Fibroblast of peridontal ligament (primary cell): ENCODE data around the gene MAPK8IP2.

Experiments used
- DNase-seq: peaks from one replicate; pipeline ENCODE4 v3.0.0-alpha.2; 2010; ENCODE audit errors: extremely low read depth

The MAPK8IP2 gene

DNA sequence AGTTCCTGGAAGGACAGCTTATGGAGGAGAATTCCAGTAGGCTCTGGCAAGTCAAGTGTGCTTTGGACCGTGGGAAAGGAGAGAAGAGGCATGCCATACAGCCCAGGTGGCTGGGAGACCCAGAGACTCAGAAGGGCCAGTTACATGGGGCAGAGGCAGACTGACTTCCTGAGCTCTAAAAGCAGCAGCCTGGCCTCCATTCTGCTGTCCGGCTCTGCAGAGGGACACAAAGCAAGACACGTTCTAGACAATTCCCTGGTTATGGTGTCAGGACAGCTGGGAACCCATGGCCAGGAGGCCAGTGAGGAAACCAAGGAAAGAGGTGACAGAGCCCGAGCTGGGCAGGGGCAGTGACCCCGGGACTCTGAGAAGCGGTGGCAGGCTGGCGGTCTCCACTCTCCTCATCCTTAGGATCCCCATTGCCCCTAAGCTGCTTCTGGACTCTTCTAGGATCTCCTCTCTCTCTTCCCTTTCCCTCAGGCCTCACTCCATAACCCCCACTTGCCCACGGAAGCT, 25.1 kb upstream of the MAPK8IP2 start:
- DNase-seq: no peak

DNA sequence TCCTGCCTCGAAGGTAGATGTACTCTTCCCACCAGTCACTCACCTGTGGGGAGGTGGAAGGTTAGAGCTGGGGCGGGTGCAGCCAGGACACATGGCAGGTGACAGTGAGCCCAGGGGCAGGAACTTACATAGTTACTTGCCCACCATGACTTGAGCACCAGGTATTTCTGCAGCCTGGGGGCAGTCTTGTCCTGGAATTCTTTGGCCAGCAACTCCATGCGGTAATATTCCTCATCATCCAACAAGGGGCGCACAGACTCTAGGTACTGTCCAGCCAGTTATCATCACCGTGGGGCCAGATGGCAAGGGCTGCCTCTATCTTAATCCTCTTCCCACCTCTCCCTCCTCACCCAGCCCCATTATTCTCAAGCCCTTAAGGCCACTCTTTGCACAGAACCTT, 24.5 kb upstream of the MAPK8IP2 start:
- peak; percentile 10 for DNase-seq

DNA sequence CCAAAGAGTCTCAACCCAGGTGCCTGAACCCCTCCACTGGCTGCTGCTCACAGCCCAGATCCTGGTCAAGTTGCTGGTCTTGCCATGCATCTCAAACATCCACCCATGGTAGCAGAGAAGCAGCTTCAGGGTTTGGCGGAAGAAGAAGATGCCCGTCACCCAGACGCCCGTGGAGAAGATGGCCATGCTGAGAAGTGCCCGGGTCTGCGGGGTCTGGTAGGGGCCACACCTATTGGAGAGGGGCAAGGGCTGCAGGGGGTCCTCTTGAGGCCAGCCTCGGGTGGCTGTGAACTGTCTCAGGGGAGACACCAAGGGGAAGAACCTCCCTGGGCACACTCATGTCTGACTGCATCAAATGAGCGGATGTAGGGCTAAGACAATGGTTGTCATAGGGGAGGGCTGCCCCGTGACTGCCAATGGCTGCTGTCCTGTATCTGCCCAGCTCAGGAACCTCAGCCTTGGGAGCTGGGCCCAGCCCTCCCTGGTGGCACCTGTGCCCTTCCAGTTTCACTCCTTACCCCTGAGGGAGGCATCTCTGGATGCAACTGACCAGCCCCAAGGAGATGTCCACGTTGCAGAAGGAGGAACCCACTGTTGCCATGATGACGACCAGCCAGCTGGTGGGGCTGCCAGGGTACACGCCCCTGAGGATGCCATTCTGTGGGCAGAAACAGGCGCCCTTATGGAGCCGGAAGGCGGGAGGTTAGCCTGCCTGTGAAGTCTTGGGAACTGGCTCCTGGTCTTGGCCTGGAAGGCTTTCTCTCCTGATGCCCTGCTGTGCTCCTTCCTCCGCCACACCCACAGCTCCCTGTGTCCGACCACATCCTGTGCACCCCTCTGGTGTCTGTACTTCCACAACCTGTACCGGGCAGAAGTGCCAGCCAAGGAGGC, 23.5 kb upstream of the MAPK8IP2 start:
- no peak for DNase-seq

DNA sequence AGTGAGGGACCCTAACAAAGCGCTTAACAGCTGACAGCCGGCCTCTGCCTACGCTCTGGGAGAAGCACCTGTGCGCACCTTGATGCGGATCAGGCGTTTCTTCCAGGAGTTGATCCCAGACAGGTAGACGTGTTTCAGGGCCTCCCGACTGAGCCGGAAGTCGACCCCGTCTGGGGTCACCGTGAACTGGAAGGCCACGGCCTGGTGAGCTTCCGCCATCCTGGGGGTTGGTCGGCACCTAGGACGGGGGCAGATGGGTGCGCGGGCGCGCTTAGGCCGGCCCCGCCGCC, 23.0 kb upstream of the MAPK8IP2 start:
- no peak for DNase-seq

DNA sequence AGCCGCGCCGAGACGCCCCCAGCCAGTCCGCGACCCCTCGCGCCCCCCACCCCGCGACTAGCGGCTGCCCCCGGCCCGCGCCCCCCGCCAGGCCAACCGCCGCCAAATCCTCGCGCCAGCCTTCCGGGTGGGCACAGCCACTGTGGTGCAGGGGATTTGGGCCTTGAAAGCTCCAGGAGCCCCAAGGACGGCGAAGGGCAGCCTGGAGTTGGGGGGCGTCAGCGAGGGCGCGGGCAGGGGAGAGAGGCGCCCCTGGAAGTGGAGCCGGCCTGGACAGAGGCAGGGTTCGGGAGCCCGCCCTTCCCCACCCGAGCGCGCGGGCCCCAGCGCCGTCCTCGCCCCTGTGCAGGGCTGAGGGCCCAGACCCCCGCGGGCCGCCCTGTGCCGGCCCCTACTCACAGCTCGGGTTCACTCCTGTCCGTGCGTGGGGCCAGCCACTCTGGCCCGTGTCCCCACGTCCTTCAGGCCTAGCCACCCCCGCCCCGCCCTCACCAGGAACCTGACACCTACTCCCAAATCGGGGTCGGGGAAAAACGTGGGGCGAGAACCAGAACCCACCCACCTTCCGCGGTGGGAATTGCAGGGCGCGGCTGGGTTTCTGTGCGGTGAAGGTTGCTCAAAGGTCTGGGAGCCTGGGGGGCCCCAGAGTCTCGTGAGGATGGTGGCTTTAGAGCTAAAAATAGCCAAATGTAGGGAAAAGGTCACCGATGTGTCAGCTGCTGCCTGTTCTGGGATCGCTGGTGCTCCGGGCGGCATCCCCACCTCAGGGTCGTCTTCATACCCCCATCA, 22.4 kb upstream of the MAPK8IP2 start, which contains the start of gene CPT1B:
Gene CPT1B, minus strand, starts transcription at position 441 of the 789 bp plus-strand sequence. CDS start 512 bp downstream, outside the sequence.
- peak; percentile 22 for DNase-seq

DNA sequence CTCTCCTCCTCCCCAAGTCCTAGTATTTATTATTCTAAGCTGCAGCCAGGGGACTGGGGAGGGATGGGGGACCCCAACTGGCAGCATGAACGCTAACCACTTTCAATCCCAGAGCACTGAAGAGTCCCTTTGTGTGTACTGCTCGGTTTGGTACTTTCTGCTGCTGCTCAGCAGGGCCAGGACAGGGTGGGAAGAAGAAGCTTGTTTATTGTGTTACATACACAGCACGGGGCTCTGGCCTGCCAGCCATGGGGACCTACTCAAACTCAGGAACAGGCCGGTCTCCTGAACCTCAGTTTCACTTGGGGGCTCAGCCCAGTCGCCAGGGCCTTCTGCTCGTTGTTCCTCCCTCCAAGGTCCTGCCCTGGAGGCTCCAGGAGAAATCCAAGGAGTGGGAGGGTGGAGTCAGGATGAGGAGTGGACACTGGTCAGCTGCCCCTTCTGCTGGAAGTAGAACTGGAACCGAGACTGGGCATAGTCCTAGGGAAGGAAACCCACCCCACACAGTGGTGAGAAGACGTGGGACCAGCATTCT, 21.8 kb upstream of the MAPK8IP2 start:
- DNase-seq: no peak

DNA sequence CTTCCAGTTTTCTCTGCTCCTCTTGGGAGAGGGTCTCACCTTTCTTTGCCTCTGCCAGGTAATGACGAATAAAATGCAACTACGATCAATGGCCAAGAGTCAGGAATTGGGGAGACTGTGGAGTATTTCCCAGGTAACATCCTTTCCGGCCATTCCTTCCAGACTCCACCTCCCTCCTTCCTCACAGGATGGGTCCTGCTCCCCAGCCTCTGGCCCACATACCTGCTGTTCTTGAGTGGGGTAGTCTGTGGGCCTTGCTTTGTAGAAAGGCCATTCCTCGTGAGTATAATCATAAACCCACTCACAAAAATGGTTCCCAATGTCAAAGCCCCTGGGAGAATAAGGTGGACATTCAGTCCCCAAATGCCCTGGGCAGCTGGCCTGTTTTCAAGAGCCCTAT, 20.8 kb upstream of the MAPK8IP2 start:
- DNase-seq: no peak

DNA sequence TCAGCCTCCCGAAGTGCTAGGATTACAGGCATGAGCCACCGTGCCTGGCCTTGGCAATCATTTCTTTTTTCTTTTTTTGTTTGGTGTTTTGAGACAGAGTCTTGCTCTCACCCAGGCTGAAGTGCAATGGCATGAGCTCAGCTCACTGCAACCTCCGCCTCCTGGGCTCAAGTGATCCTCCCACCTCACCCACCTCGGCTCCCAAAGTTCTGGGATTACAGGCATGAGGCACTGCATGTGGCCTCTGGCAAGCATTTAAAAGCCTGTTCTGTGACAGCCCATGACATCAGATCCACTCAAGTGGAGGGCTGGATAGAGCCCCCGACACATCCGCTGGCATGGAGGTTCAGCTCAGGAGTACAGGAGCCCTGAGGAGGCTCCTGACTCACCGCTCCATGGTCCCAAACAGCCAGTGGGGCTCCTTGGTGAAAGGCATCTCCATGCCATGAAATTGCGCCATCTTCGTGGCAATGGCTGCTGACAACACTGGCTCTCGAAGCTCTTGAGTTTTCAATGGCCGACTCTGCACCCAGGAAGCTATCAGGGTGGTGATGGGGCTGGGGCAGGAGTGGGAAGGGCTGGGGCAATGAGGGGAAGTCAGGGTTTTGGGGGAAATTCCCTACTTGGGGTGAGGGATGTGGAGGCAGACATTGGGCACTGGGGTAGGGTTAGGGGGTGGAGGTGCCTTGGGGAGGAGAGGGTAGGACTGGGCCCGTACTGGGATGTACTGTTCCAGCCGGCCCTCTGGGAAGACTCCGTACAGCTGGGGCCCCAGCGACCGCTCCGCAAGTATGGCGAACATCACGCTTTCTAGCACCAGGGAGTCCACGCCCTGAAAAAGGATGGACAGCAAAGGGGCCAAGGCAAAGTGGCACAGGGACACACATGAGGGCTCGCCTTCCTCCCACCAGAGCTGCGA, 19.3 kb upstream of the MAPK8IP2 start:
- DNase-seq: no peak

DNA sequence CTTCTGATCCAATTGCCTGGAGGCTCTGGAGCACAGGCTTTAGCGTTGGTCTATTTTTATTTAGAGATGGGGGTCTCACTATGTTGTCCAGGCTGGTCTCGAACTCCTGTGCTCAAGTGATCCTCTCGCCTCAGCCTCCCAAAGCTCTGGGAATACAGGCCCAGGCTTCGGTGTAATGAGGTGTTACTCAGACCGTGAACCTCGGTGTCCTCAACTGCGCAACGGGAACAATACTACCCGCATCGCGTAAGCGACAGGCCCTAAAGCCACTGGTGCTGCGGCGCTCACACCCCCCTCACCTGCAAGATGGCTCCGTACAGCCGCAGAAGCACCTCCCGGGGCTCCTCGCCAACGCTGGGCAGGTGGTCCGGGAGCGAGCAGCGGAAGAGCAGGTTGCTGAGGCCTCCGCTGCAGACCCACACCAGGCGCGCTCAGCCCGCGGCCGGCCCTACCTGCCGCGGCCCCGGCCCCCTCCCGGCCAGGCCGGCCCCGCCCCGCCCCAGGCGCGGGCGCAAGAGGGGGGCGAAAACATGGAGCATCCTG, 18.6 kb upstream of the MAPK8IP2 start:
- peak; percentile 11 for DNase-seq

DNA sequence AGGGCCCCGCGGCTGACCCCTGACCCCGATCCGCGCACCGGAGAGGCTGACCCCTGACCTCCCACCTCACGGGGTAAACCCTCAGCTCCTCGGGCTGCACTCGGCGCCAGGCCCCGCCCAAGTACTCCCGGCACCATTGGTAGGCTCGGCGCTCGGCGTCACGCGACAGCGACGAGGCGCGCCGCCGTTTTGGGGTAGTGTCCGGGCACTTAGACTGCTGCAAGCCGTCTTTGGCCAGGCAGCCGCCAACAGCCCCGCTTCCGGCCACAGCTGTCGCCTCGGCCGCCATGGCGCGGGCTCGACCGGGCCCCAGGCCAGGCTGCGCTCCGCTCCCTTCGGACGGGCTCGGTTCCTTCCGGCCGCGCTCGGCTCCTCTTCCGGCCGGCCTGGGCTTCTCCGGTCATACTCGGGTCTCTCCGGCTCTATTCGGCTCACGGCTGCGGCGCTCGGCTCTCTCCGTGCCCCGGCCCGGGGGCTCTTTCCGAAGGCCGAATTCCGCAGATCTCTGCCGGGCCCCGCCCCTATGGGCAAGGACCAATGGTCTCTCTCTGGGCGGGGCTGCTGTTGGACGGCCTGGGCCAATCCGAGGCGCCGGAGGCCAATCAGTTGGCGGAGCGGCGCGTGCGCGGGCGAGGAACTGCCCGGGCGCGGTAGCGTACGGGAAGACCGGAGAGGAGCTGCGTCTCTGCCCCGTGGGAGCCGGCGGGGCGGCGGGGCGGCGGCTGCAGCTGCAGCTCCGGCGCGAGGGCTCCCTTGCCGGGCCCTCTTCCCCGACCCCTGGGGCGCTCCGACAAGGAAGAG, 17.9 kb upstream of the MAPK8IP2 start, which contains the start of gene CHKB:
Gene CHKB, minus strand, starts transcription at position 357 of the 801 bp plus-strand sequence. Its CDS starts 68 bp downstream, at position 289.
- peak; percentile 94 for DNase-seq

DNA sequence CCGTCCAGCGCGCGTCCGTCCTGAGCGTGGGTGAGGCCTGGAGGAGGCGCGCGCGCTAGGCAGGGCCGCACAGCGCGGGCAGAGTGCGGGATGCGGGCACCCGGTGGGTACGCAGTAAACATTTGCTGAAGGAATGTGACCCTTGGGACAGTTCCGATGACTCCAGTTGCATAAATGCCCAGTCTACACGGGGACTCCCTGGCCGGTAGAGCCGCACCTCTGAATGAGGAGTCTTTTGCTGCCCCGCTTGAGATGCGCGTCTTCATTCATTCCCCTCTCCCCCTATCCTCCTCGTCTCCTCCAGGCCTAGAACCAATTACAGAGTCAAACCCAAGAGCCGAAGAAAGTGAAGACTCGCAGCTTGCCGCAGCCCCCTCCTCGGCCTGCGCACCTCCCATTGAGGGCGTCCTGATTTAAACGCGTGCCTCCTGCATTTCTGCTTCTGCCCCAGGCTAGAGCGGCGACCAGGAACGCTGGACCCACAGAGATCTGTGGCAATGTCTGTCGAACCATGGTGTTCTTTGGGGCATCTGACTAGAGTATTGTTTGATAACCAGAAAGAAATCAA, 17.2 kb upstream of the MAPK8IP2 start:
- no peak for DNase-seq

DNA sequence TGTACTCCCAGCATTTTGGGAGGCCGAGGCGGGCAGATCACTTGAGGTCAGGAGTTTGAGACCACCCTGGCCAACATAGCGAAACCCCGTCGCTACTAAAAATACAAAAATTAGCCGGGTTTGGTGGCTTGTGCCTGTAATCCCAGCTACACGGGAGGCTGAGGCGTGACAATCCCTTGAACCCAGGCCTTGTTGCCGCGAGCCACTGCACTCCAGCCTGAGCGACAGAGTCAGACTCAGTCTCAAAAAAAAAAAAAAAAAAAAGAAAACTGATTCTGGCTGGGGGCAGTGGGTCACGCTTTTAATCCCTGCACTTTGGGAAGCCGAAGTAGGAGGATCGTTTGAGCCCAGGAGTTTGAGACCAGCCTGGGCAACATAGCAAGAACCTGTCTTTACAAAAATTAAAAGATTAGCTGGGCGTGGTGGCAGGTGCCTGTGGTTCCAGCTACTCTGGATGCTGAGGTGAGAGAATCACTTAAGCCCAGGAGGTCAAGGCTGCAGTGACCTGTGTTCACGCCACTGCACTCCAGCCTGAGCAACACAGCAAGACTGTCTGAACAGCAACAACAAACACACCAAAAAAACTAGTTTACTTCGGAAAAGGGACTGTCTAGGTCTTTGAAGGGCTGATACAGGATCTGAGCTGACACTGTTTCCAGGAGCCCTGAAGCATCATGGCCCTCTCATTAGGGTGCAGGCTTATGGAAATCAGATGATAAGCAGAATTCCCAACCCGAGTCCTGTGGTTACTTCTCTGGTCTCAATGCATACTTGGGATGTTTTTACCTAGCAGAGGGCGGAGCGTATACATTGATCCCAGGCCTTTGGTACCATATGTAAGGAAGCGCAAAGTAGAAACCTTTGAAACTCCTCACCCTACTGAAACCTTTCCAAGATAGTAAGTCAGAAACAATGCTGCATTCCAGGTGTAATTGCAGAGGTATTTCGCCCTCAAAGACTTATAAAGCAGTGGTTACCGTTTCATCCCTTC, 16.2 kb upstream of the MAPK8IP2 start:
- no peak for DNase-seq

DNA sequence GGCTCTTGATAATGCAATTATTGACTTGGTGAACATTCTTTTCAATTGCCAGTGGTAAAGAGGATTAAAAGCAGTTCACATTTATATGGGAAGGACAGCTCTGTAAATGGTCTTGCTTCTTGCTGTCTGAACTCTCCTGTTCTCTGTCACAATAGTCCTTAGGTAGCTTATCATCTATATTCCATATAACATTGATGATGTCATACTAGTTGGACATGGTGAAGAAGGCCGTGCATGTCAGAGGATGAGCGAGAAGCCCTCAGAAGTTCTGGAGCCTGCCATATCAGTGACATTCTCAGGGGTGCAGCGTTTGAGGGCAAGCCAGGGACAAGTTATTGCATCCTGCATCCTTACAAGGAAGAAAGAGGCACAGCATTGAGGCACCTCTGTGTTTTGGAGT, 15.4 kb upstream of the MAPK8IP2 start:
- no peak for DNase-seq

DNA sequence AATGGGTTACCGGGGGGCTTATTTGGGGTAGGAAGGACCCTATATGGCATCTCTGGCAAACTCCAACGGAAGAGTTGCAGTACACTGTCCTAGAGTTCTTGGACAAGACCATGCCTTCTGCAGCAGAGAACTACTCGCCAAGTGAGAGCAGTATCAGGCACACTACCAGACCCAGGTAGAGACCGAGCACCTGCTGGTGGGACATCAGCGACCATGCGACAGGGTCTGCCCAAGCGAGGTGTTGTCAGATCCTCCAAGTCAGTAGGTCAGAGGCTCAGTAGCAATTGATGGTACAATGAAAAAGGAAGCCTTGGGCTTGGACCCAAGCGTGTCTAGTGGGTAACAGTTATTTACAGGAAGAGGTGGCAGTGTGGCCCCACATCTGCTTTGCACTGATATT, 14.8 kb upstream of the MAPK8IP2 start:
- DNase-seq: no peak

DNA sequence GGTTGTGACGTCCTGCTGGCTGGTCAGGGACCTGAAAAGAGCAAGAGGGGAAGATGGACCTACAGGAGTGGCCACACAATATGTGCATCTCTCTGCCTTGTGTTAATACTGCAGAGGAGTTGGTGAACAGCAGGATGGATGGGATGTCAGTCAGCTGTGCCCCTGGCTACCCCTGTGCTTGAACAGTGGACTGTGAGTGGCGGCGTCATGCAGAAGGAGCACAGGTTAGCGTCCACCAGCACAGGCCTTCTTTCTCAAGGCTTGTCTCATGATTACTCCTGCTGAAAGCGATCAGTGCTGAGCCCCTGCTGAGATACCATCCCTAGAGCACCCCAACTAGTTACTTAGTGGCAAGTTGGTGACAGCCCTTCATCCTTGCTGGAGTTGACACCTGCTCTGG, 14.2 kb upstream of the MAPK8IP2 start:
- DNase-seq: no peak

DNA sequence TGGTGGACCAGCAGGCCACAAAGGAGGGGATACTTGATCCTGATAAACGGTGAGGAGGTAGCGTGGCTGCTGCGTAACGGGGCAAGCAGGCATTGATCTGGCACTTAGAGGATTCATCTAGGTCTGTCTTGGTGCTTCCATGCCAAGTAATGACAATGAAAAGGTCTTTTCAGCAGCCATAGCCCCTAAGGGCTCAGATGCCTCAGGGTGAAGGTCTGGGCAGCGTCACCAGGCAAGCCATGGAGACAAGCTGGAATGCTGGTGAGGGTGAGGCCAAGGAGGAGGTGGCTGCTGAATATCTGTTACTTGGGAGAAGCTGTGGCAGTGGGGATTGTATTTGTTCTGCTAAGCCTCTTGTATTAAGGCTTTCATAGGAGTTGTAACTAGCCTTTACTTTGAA, 13.2 kb upstream of the MAPK8IP2 start:
- DNase-seq: no peak

DNA sequence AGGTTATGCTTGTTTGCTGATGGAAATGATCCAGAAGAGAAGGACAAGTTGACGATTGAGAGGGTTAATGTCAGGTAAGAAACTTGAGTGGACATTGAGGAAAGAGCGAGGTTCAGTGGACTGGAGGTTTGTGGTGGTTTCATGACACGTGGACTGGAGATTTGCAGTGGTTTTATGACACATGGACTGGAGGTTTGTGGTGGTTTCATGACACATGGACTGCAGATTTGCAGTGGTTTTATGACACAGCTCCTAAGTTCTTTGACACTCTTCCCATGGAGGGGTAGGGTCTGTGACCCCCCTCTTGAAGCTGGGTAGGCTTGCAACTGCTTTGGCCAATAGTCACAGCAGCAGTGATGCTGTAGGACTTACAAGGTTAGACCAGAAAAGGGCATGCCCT, 5.4 kb upstream of the MAPK8IP2 start:
- no peak for DNase-seq

DNA sequence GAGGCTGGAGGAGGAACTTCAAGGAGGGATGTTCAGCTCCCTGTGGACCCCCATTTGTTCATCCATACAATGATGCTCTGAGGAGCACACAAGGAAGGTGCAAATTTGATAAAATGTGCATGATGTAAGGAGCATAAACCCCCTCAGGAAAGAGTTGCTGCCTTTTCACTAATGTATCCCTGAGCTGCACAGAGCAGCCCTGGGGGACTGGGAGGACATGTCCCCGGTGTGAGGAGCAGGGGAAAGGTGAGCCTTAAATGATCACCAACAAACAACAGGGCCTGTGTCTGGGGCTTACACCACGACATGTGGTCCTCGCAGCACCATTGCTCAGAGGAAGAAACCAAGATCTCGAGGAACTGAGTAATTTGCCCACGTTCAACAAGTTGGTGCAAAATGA, 3.5 kb upstream of the MAPK8IP2 start:
- DNase-seq: no peak
